ENCODE results near the gene FOXO1.

DNA sequence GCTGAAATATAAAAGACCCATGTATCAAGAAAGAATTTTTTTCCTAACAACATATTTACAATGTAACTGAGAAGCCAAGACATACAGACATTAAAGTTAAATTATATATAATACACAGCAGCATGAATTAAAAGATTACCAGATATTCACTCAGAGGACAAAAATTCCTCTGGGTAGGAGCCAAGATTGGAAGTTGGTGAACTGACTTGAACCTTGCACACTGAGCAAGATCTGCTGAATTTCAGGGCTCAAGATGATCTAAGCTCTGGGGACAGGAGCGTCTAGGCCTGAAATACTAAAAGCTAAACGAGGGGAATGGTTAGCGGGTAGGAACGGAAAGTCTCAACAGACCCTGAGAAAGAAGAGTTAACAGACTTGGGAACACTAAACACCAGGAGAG lies 8.5 kb downstream of the FOXO1 start:
- no peak for TF ChIP-seq POLR2A (IDR thresholded peaks at IDR 0.05; ENCODE audit: low read depth, low read length)
- TF ChIP-seq POLR2AphosphoS5 (IDR thresholded peaks at IDR 0.05; ENCODE audit: low read depth, low read length): no peak
- TF ChIP-seq TAF1 (IDR thresholded peaks at IDR 0.05; ENCODE audit: borderline replicate concordance, low read depth, low read length): no peak

Data from GM12892 (cell line).